GM20431 (cell line): Measurements from ENCODE around the gene KCNK6.

Source experiments
- in situ Hi-C: fragments of 300-500 bp; cut with MseI, MboI; formaldehyde crosslinking; loops from one replicate; pipeline ENCODE4 v1.15.0; 2020; ENCODE audit warnings: low sequenced_read_pairs; ENCODE audit not compliant: unreplicated experiment

Gene KCNK6

DNA sequence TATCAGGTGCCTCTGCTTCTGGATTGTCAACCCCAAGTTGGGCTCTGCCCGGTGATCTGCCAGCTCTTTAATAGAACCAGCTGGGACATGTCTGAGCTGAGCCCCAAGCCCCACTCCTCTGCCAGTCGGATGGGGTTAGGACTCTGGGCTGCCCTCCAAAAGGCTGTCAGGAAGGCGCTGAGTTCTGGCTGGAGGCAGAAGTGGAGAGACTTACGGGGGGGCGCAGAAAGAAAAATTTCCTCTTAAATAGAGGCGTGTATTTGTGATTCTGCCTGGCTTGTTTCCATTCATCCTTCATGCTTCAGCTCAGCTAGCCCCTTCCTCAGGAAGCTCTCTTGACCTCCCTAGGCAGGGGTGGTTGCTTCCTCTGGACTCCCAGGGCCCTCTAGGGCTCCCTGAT is 985 bp upstream of the KCNK6 start:
- in situ Hi-C loops: no loop called here

DNA sequence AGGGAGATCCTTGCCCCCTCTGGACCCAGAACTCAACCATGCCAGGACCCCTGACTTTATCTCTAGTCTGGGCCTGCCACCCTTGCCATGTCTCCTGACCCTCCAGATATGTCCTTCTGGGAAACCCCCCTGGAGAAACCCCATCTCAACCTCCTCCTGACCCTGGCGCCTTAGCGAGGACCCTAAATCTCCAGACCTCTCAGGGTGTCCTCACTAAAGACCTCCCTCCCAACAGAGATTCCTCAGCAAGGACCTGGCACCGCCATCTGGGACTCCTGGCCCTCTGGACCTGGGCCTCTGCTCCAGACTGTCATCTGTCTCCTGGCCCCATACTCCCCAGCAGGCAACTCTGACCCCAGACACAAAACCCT is 1.3 kb downstream of the KCNK6 start:
- in situ Hi-C loops: loop anchor here (10.0 kb wide), 1 partner anchor 426 kb away; no protein-coding TSS in a partner anchor

DNA sequence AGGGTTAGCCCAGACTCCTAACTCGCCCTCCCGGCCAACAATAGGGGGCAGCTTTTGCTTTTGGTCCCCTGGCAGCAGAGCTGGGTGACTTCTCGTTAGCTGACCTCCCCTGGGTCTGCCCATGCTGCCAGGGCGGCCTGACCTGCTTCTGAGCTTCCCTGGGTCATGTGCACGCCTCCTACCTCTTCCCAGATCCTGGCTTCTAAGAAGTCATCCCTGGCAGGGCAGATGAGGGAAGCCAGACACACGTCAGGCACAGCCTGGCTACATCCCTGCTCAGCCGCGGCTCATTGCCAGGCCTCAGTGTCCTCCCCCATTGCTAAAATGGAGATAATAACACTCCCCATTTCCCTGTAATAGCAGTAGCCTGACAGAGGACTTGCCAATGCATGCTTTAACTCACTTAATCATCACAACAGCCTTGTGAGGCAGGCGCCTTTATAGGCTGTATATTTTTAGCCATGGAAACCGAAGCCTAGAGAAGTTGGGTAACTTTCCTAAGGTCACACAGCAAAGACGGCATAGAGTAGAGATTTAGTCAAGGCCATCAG is 2.1 kb downstream of the KCNK6 start:
- in situ Hi-C loops: loop anchor here (10.0 kb wide), 1 partner anchor 427 kb away; no protein-coding TSS in a partner anchor

DNA sequence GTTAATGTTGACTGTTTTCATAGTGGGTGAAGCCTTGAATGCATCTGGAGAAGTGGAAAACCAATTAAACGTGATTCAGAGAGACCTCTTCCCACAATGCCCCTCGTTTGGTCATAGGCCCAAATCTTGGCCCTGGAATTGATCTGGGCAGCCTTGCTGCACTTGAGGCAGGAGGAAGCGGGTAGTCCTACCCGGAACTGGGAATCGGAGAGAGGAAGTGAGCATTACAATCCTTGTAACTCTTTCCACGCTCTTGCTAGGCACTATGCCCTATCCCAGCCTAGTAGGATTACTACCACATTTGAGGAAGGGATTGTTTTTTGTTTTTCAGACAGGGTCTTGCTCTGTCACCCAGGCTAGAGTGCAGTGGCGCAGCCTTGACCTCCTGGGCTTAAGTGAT is 3.6 kb downstream of the KCNK6 start:
- in situ Hi-C loops: loop anchor here (10.0 kb wide), 1 partner anchor 428 kb away; no protein-coding TSS in a partner anchor

DNA sequence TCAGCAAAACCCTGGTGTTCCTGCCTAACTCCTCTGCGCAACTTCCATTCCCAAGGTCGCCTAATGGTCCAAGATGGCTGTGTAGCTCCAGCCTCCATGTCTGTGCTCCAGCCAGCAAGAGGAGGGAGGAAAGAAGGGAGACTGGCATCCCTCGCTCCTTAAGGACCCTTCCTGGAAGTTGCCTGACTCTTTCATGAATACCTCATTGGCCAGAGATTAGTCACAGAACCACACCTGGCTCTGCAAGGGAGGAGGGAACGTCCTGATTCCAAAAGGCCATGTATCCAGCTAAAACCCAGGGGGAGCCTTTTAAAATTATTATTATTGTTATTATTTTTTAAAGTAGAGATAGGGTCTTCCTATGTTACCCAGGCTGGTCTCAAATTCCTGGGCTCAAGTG is 4.8 kb downstream of the KCNK6 start:
- in situ Hi-C loops: loop anchor here (10.0 kb wide), 1 partner anchor 430 kb away; no protein-coding TSS in a partner anchor

DNA sequence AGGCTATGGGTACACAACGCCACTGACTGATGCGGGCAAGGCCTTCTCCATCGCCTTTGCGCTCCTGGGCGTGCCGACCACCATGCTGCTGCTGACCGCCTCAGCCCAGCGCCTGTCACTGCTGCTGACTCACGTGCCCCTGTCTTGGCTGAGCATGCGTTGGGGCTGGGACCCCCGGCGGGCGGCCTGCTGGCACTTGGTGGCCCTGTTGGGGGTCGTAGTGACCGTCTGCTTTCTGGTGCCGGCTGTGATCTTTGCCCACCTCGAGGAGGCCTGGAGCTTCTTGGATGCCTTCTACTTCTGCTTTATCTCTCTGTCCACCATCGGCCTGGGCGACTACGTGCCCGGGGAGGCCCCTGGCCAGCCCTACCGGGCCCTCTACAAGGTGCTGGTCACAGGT is 6.9 kb downstream of the KCNK6 start:
- in situ Hi-C loops: loop anchor here (10.0 kb wide), 1 partner anchor 432 kb away; no protein-coding TSS in a partner anchor

DNA sequence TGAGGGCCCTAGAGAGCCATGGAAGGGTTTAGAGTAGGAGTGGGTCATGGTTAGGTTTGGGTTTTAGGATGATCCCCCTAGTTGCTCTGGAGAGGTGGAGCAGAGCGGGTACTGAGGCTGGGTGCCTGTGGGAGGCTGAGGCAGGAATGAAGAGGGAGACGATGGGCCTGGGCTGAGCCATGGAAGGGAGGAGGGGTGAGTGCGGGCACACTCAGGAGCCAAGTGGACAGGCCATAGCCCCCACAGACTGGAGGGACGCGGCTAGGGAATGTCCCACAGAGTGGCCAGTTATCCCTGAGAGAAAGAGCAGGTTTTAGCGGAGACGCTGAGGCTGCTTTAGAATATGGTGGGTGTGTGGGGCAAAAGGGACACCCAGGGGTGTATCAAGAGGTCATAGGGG is 10.0 kb downstream of the KCNK6 start:
- in situ Hi-C loops: loop anchor here (10.0 kb wide), 2 partner anchors 85 to 435 kb away; no protein-coding TSS in a partner anchor

DNA sequence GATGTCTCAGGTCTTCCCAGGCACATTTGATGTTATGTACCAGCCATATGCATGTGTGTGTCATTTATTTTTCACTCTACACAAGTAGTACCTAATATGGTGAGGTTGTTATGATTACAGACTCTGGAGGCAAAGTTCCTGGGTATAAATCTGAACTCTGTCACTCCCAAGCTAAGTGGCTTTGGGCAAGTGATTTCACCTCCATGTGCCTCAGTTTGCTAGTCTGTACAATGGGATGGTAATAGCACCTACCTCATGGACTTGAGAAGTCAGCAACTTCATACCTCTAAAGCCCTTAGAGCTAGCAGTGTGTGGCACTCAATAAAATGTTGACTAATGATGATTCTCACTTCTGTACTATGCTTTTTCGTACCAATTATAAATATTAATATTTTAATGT is 12.1 kb downstream of the KCNK6 start:
- in situ Hi-C loops: loop anchor here (10.0 kb wide), 1 partner anchor 87 kb away; no protein-coding TSS in a partner anchor

DNA sequence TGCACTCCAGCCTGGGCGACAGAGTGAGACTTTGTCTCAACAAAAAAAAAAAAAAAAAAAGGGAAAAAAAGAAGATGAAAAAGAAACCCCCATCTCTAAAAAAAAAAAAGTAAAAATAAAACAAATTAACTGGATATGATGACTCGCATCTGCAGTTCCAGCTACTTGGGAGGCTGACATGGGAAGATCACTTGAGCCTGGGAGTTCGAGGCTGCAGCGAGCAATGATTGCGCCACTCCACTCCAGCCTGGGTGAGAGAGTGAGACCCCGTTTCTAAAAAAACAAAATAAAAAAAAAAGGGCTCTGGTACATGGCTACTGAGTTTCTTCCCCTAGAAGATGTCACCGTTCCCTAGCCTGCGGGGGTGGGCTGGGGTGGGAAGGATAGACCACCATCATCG is 13.6 kb downstream of the KCNK6 start:
- in situ Hi-C loops: loop anchor here (10.0 kb wide), 1 partner anchor 88 kb away; no protein-coding TSS in a partner anchor

DNA sequence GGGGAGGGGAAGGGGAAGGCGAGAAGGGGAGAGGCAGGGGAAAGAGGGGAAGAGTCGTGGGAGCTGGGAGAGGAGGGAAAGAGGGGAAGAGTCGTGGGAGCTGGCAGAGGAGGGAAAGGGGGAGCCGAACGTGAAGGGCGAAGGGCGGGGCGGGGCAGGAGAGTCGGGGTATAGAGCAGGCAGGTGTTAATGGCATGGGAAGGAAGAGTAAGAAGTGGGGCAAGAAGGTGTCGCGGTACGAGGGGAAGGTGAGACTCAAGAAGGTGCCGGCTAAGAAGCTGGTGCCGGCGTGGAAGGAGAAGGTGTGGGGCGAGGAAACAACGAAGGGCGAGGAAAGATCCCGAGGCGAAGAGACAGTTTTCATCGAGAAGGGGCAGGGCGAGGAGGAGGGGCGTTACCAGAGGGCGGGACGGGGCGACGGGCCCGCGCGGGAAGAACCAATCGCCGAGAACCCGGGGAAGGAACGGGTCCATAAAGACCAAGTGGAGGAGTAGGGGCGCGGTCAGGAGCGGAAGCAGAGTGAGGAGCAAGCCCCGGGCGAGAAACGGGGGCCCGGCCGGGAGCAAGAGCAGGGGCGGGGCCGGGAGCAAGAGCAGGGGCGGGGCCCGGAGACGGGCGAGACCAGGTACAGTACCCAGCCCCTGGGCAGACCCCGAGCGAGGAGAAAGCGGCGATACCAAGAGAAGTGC is 16.4 kb downstream of the KCNK6 start:
- in situ Hi-C loops: loop anchor here (10.0 kb wide), 1 partner anchor 91 kb away; no protein-coding TSS in a partner anchor

DNA sequence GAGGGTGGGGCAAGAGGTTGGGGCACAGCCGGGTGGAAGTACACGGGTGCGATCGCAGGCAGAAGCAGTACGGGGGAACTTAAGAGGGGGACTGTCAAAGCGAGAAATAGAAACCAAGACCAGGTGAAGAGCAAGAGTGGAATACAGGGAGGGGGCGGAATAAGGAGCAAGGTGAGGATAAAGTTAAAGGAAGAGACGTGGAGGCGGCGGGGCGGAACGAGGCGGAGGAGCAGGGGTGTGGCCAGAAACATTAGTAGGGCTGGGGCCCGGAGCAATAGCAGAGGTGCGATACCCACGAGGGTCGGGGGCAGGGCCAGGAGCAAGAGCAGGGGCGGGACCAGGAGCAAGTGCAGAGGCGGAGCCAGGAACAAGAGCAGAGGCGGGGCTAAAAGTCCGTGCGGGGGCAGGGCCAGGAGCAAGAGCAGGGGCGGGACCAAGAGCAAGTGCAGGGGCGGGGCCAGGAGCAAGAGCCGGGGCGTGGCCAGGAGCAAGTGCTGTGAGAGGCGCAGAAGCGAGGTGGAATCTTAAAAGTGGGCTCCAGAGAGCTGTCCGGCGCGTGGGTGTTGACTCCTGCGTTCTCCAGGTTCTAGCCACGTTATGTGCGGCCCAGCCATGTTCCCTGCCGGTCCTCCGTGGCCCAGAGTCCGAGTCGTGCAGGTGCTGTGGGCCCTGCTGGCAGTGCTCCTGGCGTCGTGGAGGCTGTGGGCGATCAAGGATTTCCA is 17.2 kb downstream of the KCNK6 start:
- in situ Hi-C loops: loop anchor here (10.0 kb wide), 1 partner anchor 92 kb away; no protein-coding TSS in a partner anchor

DNA sequence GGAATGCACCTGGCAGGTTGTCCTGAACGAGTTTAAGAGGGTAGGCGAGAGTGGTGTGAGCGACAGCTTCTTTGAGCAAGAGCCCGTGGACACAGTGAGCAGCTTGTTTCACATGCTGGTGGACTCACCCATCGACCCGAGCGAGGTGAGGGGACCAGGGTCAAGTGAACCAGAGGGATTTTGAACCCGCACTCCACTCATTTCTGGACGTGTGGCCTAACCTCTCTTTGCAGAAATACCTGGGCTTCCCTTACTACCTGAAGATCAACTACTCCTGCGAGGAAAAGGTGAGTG is 17.7 kb downstream of the KCNK6 start:
- in situ Hi-C loops: loop anchor here (10.0 kb wide), 1 partner anchor 93 kb away; no protein-coding TSS in a partner anchor

DNA sequence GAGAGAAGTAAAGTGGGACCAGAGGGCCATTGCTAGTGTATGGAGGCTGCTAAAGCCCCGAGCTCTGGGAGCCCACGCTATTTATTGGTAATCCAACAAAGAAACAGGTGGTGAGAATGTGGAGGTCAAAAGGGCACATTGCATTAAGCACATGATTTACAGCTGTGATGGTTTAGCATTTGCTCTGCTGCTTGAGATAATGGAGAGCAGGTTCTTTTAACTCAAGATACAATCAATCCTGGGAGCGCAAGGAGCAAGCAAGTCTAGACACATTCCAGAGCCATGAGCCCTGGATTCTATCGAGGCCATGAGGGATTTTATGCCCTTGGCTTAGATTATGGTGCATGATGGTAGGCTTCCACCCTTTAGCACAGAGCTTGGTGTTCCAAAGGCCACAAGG is 19.4 kb downstream of the KCNK6 start:
- in situ Hi-C loops: loop anchor here (10.0 kb wide), 1 partner anchor 94 kb away; no protein-coding TSS in a partner anchor

DNA sequence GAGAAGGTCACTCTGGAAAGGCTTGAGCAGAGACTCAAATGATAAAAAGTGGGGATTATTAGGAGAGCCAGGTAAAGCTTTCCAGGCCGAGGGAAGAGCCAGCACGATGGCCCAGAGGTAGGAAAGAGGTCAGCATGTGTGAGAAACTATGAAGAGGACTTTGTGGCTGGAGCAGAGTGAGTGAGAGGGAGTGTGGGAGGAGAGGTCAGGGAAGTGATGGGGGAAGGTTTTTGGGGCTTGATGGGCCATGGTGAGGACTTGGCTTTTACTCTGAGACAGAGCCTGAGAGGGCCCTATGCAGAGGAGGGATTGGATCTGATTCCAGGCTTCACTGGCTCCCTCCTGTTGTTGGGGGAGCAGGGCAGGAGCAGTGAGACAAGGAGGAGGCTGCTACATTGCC is 21.3 kb downstream of the KCNK6 start:
- in situ Hi-C loops: no loop called here

DNA sequence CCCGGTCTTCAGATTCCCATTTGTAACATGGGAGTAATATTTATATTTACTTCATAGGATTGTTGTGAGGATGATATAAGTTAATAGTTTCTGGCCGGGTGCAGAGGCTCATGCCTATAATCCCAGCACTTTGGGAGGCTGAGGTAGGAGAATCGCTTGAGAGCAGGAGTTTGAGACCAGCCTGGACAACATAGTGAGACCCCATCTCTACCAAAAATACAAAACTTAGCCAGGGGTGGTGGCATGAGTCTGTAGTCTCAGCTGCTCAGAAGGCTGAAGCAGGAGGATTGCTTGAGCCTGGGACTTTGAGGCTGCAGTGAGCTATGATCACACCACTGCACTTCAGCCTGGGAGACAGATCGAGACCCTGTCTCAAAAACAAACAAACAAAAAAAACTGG is 27.2 kb downstream of the KCNK6 start:
- in situ Hi-C loops: no loop called here

DNA sequence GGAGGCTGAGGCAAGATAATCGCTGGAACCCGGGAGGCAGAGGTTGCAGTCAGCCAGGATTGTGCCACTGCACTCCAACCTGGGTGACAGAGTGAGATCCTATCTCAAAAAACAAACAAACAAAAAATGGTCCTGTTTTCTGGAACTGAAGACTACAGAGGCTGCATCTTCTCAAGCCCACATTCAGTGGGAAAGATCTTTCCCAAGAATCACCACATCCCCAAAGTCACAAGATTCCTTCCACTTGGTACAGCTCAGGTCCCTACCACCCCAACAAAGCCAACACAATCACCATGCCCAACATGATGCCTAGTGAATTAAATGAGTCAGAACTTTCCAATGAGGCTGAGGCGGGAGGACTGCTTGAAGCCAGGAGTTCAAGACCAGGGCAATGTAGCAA is 31.2 kb downstream of the KCNK6 start:
- in situ Hi-C loops: no loop called here

DNA sequence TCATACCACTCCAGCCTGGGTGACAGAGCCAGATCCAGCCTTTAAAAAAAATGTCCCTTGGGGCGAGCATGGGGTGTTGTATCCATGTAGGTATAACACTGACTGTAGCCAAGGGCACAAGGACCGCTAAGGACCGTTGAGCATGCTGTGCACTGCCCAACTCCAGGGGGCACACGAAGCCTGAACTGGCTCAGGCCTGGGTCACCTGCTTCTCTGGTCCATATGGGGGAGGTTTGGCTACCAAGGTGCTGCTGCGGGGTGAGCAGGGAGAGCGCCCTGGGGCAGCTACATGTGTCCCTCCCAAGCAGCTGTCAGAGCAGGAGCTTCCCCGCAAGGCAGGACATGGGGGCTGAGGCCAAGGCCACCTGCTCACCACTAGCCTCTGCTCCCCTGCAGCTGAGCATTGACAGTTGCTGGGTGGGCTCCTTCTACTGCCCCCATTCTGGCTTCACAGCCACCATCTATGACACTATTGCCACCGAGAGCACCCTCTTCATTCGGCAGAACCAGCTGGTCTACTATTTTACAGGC is 32.3 kb downstream of the KCNK6 start:
- in situ Hi-C loops: no loop called here

DNA sequence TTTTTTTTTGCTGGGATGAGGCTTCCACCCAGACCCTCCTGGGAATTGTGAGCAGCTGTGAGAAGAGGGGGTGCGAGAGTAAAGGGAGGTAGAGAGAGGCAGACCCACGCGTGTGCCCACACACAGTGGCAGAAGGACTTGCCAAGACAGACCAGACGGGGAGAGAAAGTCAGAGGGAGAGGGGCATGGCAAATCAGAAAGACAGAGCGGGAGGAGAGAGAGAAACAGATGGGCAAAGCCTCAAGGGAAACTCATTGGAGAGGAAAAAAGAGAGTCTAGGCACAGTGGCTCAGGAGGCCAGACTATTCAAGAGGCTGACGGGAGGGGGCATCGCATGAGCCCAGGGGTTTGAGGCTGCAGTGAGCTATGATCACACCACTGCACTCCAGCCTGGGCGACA is 33.0 kb downstream of the KCNK6 start:
- in situ Hi-C loops: no loop called here

DNA sequence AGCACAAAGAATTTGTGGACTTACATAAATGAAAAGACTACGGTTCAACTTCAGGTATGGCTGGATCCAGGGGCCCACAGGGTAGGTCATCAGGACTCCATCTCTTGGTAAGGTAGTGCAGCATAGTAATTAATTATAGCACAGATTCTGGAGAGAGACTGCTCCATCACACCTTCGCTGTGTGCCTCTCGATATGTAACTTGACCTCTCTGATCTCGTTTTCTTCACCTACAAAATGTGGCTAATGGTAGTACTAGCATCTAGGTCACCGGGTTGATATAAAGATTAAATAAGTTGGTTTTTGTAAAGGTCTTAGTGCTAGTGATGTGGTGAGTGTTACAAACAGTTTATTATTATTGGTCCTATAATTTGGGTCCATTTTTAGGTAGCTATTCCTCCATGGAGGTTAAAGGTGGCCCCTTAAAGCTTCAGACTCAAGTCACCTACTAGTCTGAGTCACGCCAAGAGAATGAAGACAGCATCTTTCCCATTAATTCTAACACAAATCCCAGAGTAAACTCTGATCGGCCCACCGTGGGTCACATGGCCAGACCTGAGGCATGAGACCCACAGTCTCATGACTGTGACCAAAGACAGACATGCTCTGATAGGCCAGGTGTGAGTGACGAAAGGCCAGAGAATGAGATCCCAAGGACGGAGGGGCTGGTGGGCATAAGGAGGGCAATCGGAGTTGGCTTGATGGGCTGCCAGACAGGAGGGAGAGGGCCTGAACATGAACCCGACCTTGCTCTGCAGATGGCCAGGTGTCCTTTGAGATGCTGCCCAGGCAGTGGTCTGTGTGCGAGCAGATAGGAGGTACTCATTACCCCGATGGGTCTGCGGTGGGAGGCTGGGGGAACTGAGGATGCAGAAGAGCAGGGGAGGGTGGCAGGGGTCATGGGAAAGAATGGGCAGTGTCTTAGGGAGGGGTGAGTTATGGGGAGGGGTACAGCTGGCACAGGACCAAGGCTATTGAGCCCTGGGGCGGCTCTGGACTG is 36.4 kb downstream of the KCNK6 start:
- in situ Hi-C loops: no loop called here

DNA sequence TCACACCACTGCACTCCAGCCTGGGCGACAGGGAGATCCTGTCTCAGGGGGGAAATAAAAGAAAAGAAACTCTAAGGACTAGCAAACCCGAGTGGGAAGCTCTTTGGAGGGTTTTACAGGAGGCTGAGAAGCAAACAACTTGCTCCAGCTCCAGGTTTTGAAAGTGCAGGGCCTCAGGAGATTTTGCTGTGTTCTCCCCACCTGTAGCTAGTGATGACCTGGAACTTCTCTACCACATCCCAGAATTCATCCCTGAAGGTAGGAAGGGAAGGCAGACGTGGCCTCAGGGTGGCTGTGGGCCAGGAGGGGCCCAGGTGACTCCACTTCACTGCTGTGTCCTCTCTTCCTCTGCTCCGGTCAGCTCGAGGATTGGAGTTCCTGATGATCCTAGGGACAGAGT is 38.4 kb downstream of the KCNK6 start:
- in situ Hi-C loops: no loop called here
